ENCODE measurements around the gene TAS2R5. TPM values are rescaled to one million over a fixed set of nuclear protein-coding genes. Genes with fewer than 3 reads are reported as not detected.

The TAS2R5 gene
- polyA plus RNA-seq, 4 donors: 0.40 to 4.9 TPM; not detected in 2

DNA sequence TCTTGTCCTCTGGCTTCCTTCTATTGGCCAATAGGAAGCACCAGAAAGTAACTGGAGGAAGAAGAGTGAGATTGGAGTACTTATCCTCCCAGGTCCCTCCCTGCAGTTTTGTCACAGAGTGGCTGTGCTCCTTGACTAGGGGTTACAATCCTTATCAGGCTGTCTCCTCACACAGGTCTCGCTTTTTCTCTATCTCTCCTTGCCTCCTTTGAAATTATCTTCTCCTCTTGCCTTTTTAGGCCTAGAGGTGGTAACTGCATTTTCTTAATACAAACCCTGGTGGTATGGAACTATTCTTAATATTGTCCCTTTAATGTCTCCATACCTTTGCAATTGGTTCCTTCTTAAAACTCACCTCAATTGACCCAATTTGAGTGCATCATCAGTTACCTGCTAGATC, 48.6 kb downstream of the TAS2R5 start:
- DNase-seq: no peak
- 80 to 86% (median 85%) methylated on average over 1 of the region's 1 CpG for WGBS, 3 donors
- H3K4me1 ChIP-seq (ENCODE audit: control insufficient read depth in 3 of 3, insufficient read depth in 2 of 3, low read depth in 1 of 3, low read length in 2 of 3): peaks cover 0 to 10% (median 0%) of the 10 kb centered on the region in 3 donors

DNA sequence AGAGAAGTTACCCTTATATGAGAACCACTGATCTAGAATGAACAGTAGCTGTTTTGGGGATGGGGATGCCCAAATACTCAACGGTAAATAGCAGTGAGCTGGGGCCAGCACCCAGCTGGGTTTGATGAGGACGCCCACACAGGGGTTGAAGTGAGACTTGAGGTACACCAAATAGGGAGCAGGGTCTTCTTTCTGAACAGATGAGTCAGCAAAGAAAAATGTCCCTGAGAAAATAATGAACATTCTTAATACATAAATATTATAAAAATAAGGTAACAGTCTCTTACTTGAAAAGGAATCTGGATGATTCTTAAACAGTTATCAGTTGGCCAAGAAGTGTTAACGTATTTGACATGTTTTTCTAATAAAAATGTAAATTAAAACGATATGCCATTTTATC, 49.2 kb downstream of the TAS2R5 start:
- Histone ChIP-seq H3K27me3 (ENCODE audit: control insufficient read depth in 3 of 3, insufficient read depth in 3 of 3, low read length in 3 of 3) (no peaks in the 10 kb centered on the region), H3K4me1 (ENCODE audit: control insufficient read depth in 3 of 3, insufficient read depth in 2 of 3, low read depth in 1 of 3, low read length in 2 of 3) (peaks cover 0 to 10% (median 0%) of the 10 kb centered on the region in 3 donors), H3K4me3 (ENCODE audit: low read depth in 1 of 3, low read length in 3 of 3) (no peak overlapping the region), H3K9me3 (ENCODE audit: control insufficient read depth in 2 of 2, insufficient read depth in 1 of 2, low read depth in 1 of 2, low read length in 1 of 2) (no peaks in the 10 kb centered on the region), H3K27ac (ENCODE audit: low read depth in 1 of 3, low read length in 2 of 3) (no peak overlapping the region), H3K36me3 (ENCODE audit: control insufficient read depth in 3 of 3, insufficient read depth in 2 of 3, low read depth in 1 of 3, low read length in 3 of 3) (no peaks in the 10 kb centered on the region)
- FAIRE-seq (no peak), DNase-seq (no peak)
- WGBS, 3 donors: 83 to 90% (median 86%) methylated on average over 4 of the region's 4 CpGs

More for the DNA sequence above, 48.6 kb downstream of the TAS2R5 start:
- H3K9me3 ChIP-seq (ENCODE audit: control insufficient read depth in 2 of 2, insufficient read depth in 1 of 2, low read depth in 1 of 2, low read length in 1 of 2): no peaks in the 10 kb centered on the region
- H3K36me3 ChIP-seq (ENCODE audit: control insufficient read depth in 3 of 3, insufficient read depth in 2 of 3, low read depth in 1 of 3, low read length in 3 of 3): no peaks in the 10 kb centered on the region
- H3K4me3 ChIP-seq (ENCODE audit: low read depth in 1 of 3, low read length in 3 of 3): no peak overlapping the region
- no peak overlapping the region for H3K27ac ChIP-seq (ENCODE audit: low read depth in 1 of 3, low read length in 2 of 3)
- H3K27me3 ChIP-seq (ENCODE audit: control insufficient read depth in 3 of 3, insufficient read depth in 3 of 3, low read length in 3 of 3): no peaks in the 10 kb centered on the region
- FAIRE-seq: no peak

DNA sequence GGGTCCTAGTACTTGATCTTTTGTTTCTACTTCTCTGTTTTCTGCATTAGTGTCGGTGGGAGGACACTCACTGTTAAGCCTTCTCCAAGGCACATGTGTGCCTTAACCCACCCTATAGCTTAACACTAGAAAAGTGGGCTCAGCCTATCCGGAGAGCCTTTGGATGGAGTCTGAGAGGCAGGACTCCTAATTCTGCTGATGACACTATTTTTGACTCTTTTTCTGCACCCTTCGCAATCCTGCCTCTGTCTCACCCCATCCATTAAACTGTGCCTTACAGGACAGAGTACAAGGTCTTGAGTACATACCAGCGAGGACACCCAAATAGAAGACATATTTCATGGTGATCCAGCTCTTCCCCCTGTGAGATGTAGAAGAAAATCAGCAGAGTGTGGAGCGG, 50.7 kb downstream of the TAS2R5 start:
- no peak overlapping the region for H3K4me3 ChIP-seq (ENCODE audit: low read depth in 1 of 3, low read length in 3 of 3)
- DNase-seq: no peak
- H3K4me1 ChIP-seq (ENCODE audit: control insufficient read depth in 3 of 3, insufficient read depth in 2 of 3, low read depth in 1 of 3, low read length in 2 of 3): peaks cover 0 to 10% (median 0%) of the 10 kb centered on the region in 3 donors
- no peak for FAIRE-seq
- no peaks in the 10 kb centered on the region for H3K27me3 ChIP-seq (ENCODE audit: control insufficient read depth in 3 of 3, insufficient read depth in 3 of 3, low read length in 3 of 3)
- 88 to 94% (median 92%) methylated on average over 5 of the region's 5 CpGs for WGBS, 3 donors
- no peak overlapping the region for H3K27ac ChIP-seq (ENCODE audit: low read depth in 1 of 3, low read length in 2 of 3)
- no peaks in the 10 kb centered on the region for H3K9me3 ChIP-seq (ENCODE audit: control insufficient read depth in 2 of 2, insufficient read depth in 1 of 2, low read depth in 1 of 2, low read length in 1 of 2)
- no peaks in the 10 kb centered on the region for H3K36me3 ChIP-seq (ENCODE audit: control insufficient read depth in 3 of 3, insufficient read depth in 2 of 3, low read depth in 1 of 3, low read length in 3 of 3)

Other genes with a start within 250 kb of the TAS2R5 start
- 10 to 100 TPM in 2 of 4 donors, 1 to 10 TPM in 2; 3.2 to 23.3 (median 7.3) TPM for gene AGK, start 238.8 kb upstream of the TAS2R5 start, polyA plus RNA-seq
- gene DENND11, start 88.1 kb upstream of the TAS2R5 start, polyA plus RNA-seq: 10 to 100 TPM in 1 of 4 donors, 1 to 10 TPM in 3; 3.8 to 54.6 (median 7.1) TPM
- 1 to 10 TPM in 1 of 4 donors, not detected in 3; 2.1 TPM for gene WEE2, start 81.9 kb upstream of the TAS2R5 start, polyA plus RNA-seq
- 100 to 1,000 TPM; 131 to 221 (median 151) TPM for gene SSBP1, start 51.9 kb upstream of the TAS2R5 start, polyA plus RNA-seq
- under 1 TPM in 2 of 4 donors, not detected in 2; 0.10 to 0.24 TPM for gene TAS2R3, start 26.1 kb upstream of the TAS2R5 start, polyA plus RNA-seq
- 1 to 10 TPM in 1 of 4 donors, under 1 TPM in 2, not detected in 1; 0.15 to 2.3 (median 0.22) TPM for gene TAS2R4, start 13.5 kb upstream of the TAS2R5 start, polyA plus RNA-seq
- under 1 TPM in 1 of 4 donors, not detected in 3; 0.38 TPM for gene PRSS37, start 51.3 kb downstream of the TAS2R5 start, polyA plus RNA-seq
- gene OR9A4, start 126.2 kb downstream of the TAS2R5 start, polyA plus RNA-seq: not detected
- gene CLEC5A, start 156.8 kb downstream of the TAS2R5 start, polyA plus RNA-seq: under 1 TPM in 2 of 4 donors, not detected in 2; 0.01 to 0.09 TPM
- gene TAS2R38, start 183.6 kb downstream of the TAS2R5 start, polyA plus RNA-seq: under 1 TPM in 1 of 4 donors, not detected in 3; 0.21 TPM
- 100 to 1,000 TPM in 1 of 4 donors, 10 to 100 TPM in 2, 1 to 10 TPM in 1; 4.9 to 118 (median 51.1) TPM for gene MGAM, start 205.7 kb downstream of the TAS2R5 start, polyA plus RNA-seq